HG03571 (cell line): ENCODE data around the gene SIGLEC11.
"Not testable (repeated sequence)": the region's sequence is repeated elsewhere in the genome, so short reads cannot be mapped to it uniquely, and the experiment has no call there.

Experiments
- ATAC-seq: cut with Tn5 transposase; IDR thresholded peaks from one replicate; pipeline ENCODE4 v1.9.1; 2021; ENCODE audit not compliant: unreplicated experiment

The SIGLEC11 gene

GRCh38 chr19:49927526-49928264 lies 33.3 kb downstream of the SIGLEC11 start:
- no peak for ATAC-seq

- ATAC-seq: no peak
Measured at GRCh38 chr19:49926515-49926914, 34.5 kb downstream of the SIGLEC11 start.

DNA sequence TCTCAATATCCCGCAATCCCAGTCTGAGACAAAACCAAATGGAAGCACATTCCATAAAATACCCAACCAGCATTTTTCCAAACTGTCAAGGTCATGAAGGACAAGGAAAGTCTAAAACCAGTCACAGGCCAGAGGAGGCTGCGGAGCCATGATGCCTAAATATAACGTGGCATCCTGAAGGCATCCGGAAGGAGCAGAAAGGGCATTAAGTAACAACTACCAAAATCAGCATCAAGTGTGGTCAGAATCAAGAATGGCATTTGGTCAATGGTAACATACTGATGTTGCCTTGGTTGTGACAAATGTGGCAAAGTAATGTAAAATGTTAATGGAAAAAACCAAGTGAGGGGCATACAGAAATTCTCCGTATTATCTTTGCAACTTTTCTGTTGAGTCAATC lies 35.5 kb downstream of the SIGLEC11 start:
- ATAC-seq: no peak

DNA sequence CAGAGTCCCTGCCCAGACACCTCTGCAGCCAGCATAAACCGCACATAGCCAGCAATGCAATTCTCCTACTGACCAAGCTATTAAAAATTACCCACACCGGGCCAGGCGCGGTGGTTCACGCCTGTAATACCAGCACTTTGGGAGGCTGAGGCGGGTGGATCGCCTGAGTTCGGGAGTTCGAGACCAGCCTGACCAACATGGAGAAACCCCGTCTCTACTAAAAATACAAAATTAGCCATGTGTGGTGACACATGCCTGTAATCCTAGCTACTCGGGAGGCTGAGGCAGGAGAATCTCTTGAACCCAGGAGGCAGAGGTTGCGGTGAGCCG lies 36.1 kb downstream of the SIGLEC11 start:
- ATAC-seq: not testable (repeated sequence)

DNA sequence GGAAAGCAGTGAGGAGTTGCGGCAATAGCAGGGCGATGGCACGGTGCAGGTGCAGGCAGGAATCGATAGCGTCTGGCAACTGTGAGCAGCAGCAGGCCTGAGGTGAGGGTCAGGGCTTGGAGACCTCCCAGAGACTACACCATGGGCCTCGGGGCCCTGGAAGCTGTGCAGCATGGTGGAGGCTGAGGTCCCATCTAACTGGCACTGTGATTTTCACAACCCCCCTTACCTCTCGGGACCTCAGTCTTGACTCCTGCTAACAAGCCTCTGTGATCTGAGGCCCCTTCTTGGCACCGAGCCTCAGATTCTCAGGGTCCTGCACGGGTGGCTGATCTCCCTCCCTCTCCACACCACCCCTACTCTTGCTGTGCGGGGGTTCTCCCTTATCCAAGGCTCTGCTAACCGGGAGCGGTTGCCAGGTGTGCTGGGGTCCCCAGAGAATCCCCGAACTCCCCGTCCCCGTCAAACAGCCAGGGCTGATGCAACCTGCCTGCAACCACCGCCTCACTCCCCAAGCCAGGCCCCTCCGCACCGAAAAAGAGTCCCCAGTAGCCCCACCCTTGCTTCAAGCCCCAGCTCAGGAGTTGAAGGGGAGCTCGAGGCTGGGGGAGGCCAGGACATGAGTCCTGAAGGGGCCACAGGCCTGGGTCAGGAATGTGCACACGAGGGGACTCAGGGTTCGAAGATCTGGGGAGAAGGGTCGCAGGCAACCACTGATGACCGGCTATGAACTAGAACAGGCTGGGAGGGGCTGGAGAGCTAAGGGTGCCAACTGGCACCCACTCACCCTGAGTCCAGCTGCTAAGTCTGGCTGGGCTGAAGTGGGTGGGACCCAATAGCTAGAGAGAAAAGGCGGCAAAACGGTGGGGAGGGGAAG lies 36.7 kb downstream of the SIGLEC11 start:
- ATAC-seq: no peak

- ATAC-seq: no peak
Measured at GRCh38 chr19:49923055-49924003, 37.6 kb downstream of the SIGLEC11 start.

DNA sequence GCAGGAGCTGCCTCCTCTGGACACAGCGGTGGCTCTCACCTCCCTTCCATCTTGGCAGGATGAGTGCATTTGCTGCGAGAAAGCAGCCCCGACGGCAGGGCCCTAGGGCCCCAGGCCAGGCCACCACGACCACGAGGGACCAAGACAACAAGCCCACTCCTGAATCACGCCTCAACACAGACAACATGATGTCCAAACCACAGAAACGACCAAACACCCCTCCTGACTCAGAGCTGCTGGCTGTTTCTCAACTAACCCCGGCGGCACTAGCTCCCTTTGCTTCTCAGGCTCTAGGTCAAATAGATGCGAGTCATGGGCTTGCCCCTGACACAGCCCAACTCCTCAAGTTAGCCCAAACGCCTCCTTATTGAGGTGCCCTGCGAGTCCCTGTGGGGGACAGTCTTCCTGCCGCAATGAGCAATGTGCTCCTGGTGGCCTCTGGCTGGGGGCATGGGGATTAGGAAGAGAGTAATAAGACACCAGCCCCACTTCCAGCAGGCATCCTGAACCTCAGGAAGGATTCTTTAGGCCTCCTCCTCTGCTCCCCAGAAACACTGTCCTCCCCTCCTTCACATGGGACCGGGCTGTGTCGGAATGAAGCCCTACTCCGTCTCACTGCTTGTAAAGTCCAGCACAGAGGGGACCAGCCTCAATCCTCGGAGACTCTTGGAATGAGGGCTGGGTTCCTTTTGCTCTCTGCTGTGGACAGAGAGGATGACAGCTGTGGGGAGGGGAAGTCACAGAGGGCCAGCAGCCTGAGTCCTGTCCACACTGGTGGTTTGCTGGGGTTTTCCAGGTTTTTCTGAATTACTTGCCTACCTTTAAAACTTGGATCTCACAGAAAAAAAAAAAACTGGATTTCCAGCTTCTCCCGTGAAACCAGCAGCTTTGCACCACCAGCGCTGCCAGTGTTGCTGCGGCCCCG lies 38.8 kb downstream of the SIGLEC11 start:
- no peak for ATAC-seq

DNA sequence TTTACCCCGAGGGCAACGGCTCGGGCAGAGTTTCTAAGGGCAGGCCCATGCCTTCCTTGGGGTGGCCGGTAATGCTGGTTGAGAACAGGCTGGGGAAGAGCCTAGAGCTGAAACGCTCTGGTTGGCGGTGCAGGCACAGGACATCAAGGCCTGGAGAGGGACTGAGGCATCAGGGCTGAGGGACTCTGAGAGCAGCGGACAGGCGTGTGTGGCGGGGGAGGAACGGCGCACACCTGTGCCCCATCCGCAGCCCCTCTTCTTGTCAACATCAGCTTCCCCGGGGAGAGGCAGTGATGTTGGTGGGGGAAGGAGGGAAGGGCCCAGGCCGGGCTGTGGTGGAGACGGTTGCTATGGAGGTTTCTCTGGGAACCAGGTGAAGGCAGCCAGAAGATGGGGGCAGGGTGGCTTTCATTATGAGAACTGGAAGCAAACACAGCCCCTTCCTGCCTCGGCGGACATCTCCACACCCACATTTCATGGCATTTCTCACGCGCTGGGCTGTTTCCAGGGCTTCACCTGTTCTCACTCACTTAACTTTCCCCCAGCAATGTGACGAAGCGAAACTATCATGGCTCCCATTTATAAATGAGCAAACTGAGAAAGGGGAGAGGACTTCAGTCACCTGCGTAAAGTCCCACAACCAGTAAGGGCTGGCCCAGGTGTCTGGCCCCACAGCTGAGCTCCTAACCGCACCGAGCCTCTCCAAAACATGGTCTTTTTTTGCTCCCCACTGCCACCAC lies 40.2 kb downstream of the SIGLEC11 start:
- no peak for ATAC-seq

DNA sequence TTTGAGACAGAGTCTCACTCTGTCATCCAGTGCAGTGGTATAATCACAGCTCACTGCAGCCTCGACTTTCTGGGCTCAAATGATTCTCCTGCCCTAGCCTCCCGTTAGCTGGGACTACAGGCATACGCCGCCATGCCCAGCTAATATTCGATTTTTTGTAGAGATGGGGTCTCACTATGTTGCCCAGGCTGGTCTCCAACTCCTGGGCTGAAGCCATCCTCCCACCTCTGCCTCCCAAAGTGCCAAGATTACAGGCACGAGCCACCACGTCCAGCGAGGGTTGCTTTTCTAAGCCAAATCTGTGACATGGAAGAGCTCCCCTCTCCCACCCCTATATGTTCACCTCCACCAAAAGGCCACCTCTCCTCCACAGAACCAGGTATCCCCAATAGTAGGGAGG lies 42.9 kb downstream of the SIGLEC11 start:
- ATAC-seq: no peak

- no peak for ATAC-seq
Measured at GRCh38 chr19:49916839-49917733, 43.9 kb downstream of the SIGLEC11 start.

- no peak for ATAC-seq
Measured at GRCh38 chr19:49915271-49915670, 45.7 kb downstream of the SIGLEC11 start.

DNA sequence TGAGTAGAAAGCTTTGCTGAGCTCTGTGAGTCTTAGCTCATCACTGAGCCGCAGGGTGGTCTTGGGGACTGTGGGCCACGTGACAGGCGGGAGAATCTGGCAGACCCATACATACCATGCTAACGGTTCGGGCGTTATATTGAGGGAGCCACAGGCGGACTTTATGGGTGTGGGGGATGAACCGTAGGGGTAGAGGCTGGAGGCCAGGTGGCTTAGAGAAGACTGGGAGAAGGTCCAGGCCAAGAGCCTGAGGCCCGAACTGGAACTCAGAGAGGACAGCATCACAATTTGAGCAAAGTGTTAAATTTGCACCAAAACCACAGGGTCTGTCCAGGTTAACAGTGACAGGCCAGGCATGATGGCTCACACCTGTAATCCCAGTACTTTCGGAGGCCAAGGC lies 47.3 kb downstream of the SIGLEC11 start:
- no peak for ATAC-seq

DNA sequence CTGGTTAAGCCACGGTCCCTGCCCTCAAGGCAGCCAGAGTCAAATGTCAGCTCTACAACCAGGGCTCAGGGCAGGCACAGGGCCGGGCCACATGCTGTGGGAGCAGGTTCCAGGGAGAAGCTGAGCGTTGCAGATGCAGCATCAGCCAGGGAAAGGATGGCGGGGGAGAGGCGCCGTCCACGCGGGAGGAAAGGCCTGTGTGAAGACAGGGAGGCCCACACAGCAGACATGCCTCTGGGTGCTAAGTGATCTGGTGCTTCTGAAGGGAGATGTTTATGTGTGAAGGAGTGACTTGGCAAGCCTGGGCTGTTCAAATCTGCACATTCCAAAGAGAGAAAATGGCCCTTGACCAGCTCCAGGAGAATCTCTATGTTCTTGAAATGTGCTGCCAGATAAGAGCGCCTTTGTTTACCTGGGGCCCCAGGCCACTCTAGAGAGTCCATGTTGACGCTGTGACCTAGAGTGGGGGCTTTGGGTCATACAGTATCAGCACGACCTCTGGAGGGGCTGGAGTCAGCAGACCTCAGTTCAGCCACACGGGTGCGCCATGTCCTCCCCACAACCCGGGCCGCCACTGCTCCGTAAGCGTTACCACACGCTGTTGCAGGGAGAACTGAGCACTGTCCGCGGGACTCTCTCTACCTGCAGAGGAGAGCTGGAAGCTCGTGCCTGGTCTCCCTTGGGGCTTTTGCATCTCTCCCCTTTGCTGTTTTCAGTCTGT lies 47.8 kb downstream of the SIGLEC11 start:
- no peak for ATAC-seq

DNA sequence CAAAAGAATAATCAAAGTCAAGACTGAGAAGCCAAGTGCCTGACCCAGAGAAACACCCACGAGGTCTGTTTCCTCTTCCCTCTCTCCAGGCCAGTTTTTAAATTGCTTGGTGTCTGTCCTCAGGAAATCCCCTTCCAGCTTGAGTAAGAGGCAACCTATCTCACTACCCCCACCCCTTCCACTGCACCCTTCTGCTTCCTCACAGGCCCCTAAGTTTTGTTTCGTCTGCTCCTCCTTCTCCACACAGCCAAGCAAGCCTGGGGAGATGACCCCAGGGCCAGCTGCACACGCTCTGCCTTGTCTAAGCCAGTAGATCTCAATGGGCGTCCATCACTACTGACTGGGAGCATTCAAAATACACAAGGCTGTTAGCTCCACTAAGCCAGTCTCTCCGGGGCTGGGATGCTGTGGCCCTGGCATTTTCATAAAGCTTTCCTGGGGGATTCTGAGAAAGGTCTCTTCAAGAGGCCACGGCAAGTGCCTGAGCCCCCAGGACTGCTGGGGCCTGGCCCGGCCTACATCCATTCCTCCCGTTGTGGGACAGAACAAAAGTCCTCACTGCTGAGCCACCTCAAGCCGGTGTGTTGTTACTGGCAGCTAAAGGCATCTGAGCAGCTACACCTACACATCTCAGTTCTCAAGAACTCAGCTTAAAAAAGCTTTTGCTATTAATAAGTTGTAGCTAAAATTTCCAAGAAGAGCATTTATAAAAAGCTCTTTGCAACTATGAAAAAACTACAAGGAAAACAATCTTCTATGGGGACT lies 49.4 kb downstream of the SIGLEC11 start:
- ATAC-seq: peak; percentile 43

DNA sequence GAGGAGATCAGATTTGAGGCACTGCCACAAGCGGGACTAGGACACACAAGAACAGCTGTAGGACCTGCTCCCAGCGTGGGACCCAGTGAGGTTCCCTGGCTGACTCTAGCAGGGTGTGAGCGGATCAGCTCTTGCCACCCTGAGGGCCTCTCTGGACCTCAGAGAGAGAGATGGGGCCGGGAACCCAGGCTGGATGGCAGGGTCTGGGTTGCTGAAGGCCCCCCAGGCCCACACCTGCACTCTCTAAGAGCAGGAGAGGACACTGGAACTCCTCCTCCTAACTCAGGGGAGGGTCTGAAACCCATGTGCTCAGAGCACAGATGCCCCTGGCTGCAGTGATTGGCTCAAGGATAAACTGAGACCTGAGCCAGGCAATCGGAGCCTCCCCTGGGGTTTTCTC lies 50.8 kb downstream of the SIGLEC11 start:
- no peak for ATAC-seq

GRCh38 chr19:49908480-49909420 lies 52.2 kb downstream of the SIGLEC11 start:
- no peak for ATAC-seq
